GM12872 (cell line): ENCODE results near the gene SLC20A1.

ENCODE experiments used
- CTCF ChIP-seq: IDR thresholded peaks from 3 replicates; pipeline ENCODE4 v1.5.1; 2011; ENCODE audit warnings: low read depth, mild to moderate bottlenecking, low read length, moderate library complexity; ENCODE audit not compliant: insufficient read depth

Gene SLC20A1

GRCh38 chr2:112639936-112640335, 5.8 kb upstream of the SLC20A1 start:
- no peak for TF ChIP-seq CTCF

DNA sequence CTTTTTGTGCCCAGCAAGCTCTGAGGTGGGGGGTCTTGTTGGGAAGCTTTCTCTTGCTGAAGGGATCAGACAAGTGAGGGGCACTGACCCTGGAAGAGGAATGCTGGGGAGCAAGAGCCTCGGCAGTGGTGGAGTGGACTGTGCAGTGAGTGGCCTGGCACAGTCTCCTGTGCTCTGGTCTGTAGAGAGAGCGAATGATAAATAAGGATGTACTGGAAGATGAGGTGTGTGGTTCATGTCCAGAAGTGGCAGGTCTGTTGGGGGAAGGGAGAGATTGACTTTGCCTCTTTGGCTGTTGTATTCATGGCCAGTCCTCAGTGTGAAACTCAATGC, 5.3 kb upstream of the SLC20A1 start:
- no peak for TF ChIP-seq CTCF

- TF ChIP-seq CTCF = no peak
Observed at GRCh38 chr2:112640800-112641675, 4.7 kb upstream of the SLC20A1 start.

DNA sequence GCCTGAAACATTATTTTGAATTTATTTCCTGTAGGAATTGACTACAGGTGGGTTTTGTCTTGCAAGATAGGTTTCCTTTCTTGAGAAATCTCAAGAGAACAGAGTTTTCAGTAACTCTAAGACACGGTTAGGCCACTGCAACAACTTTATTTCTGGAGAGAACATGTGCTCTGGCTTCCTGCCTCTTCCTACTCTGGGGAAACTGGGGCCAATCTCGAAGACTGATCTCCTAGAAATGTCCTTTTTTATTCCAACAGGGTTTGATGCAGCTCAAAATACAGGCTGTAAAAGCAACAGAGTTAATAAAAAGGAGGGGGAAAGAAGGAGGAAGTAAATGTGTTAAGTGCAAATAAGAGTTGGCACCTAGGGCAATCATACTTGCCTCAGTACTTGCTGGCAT, 4.0 kb upstream of the SLC20A1 start:
- TF ChIP-seq CTCF = no peak

DNA sequence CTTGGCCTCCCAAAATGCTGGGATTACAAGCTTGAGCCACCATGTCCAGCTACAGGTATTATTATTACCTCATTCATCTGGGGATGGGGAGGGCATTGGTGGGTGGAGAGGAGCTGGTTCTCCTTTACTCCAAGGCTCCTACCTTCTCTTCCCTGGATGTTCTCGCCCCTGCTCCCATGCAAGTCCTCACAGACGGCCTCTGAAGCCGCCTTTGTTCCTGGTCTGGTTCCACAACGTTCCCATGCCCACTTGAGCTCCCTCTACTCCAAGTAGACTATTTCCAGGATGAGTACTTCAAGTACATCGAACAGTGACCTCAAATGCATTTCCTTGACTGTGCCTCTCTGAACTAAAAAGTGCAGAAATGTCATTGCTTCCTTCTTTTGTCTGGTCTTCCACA, 3.2 kb upstream of the SLC20A1 start:
- no peak for TF ChIP-seq CTCF

DNA sequence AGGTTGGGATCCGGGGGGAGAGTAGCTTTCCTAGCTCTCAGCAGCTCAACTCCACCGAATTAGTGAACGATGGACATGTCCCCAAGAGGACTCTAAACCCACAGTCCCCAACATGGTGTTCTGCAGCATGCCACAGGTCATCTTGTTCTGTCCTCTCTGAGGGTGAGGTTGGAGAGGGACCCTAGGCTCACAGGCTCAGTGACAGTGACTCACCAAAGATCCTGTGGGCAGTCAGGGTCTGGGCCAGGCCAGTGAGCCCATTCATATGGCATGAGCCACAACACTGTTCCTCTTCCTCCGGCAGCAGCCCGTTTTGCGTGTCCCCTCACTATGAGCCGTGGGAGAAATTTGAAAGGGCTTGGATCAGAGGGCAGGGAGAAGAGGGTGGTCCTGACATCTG, 2.8 kb upstream of the SLC20A1 start:
- no peak for TF ChIP-seq CTCF

- TF ChIP-seq CTCF = no peak
Observed at GRCh38 chr2:112643488-112643887, 2.3 kb upstream of the SLC20A1 start.
